Nephron progenitor cell (in vitro differentiated cells): ENCODE measurements around the gene RPS6KA4.
"Not testable (repeated sequence)": the region's sequence is repeated elsewhere in the genome, so short reads cannot be mapped to it uniquely, and the experiment has no call there.

Experiments used
- DNase-seq: peaks from one replicate; pipeline ENCODE4 v3.0.0; 2021
- H3K27ac Mint-ChIP-seq: 2 replicates; pipeline ENCODE4 v1.8.0; 2021; ENCODE audit warnings: mild to moderate bottlenecking, moderate library complexity, mixed read lengths
- H3K27me3 Mint-ChIP-seq: 2 replicates; pipeline ENCODE4 v1.8.0; 2021; ENCODE audit warnings: mild to moderate bottlenecking, low read depth, mixed read lengths; ENCODE audit not compliant: poor library complexity
- H3K36me3 Mint-ChIP-seq: 2 replicates; pipeline ENCODE4 v1.8.0; 2021; ENCODE audit warnings: low read depth, mixed read lengths
- H3K4me1 Mint-ChIP-seq: 2 replicates; pipeline ENCODE4 v1.8.0; 2021; ENCODE audit warnings: mixed read lengths
- H3K4me3 Mint-ChIP-seq: 2 replicates; pipeline ENCODE4 v1.8.0; 2021; ENCODE audit warnings: mild to moderate bottlenecking, moderate library complexity, mixed read lengths
- H3K9me3 Mint-ChIP-seq: 2 replicates; pipeline ENCODE4 v1.8.0; 2021; ENCODE audit warnings: mild to moderate bottlenecking, moderate library complexity, mixed read lengths
- CTCF ChIP-seq: fragments of 200-600 bp; sonication (generic); IDR thresholded peaks from 2 replicates; pipeline ENCODE4 v1.5.0; 2021; ENCODE audit warnings: antibody characterized with exemption

RPS6KA4 gene

GRCh38 chr11:64358907-64359711 lies at the start of gene RPS6KA4:
Gene RPS6KA4 (plus strand): TSS chr11:64359162. CDS start chr11:64359236, 74 bp downstream.
- no peaks in the 10 kb centered on the region for H3K9me3 Mint-ChIP-seq
- H3K36me3 Mint-ChIP-seq: peaks cover 13% of the 10 kb centered on the region
- H3K27ac Mint-ChIP-seq: no peak within 1 kb of the TSS
- peaks cover 4% of the 10 kb centered on the region for H3K27me3 Mint-ChIP-seq
- peak; percentile 69 for DNase-seq
- H3K4me1 Mint-ChIP-seq: peaks cover 34% of the 10 kb centered on the region
- peak within 1 kb of the TSS; percentile 81 for H3K4me3 Mint-ChIP-seq
- no peak for TF ChIP-seq CTCF

DNA sequence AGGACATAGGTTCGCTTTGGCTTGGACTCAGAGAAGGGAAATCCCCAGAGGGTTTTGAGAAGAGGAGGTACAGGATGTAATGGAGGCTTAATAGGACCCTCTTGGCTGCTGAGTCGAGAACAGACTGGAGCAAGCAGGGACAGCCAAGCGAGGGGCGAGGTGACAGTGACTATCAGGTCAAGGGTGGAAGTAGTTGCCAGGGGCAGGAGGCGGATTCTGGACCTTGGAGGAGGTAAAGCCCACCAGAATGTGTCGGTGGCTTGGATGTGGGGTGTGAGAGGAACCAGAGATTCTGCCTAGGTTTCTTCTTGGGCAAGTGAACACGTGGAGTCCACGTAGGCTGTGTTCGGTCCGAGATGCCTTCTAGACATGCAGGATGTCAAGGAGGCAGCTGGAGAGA lies 46.0 kb upstream of the RPS6KA4 start:
- Mint-ChIP-seq H3K4me1 (peaks cover 12% of the 10 kb centered on the region), H3K9me3 (no peaks in the 10 kb centered on the region), H3K4me3 (no peak overlapping the region), H3K36me3 (peaks cover 5% of the 10 kb centered on the region), H3K27ac (peak overlapping the region; percentile 95), H3K27me3 (no peaks in the 10 kb centered on the region)
- TF ChIP-seq CTCF: no peak
- no peak for DNase-seq

DNA sequence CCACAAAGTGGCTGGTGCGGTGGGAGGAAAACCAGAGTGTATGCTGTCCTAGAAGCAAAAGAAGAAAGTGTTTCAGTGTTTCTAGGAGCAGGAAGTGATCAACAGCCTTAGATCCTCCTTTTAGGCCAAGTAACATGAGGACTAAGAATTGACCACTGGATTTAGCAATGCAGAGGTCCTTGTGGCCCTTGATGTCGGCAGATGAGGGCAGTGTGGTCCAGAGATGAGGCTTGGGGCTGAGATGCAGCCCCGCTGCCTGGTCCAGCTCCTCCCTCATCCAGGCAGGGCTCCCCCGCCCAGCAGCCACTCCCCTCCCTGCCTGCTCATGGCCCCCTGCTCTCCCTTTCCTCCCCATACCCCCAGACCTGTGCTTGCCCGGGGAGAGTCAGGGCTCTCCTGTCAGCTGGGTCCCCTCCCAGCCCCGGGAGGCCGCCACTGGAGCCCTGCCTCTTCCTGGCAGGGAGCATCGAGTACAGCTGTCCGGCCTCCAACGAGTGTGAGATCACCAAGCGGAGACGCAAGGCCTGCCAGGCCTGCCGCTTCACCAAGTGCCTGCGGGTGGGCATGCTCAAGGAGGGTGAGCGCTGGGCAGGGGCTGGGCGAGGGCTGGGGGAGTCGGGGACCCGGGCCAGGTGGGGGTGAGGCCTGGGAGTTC lies 45.3 kb upstream of the RPS6KA4 start:
- no peaks in the 10 kb centered on the region for H3K27me3 Mint-ChIP-seq
- no peak for TF ChIP-seq CTCF
- H3K9me3 Mint-ChIP-seq: no peaks in the 10 kb centered on the region
- H3K4me1 Mint-ChIP-seq: peaks cover 12% of the 10 kb centered on the region
- peaks cover 5% of the 10 kb centered on the region for H3K36me3 Mint-ChIP-seq
- peak overlapping the region; percentile 95 for H3K27ac Mint-ChIP-seq
- H3K4me3 Mint-ChIP-seq: no peak overlapping the region
- no peak for DNase-seq

DNA sequence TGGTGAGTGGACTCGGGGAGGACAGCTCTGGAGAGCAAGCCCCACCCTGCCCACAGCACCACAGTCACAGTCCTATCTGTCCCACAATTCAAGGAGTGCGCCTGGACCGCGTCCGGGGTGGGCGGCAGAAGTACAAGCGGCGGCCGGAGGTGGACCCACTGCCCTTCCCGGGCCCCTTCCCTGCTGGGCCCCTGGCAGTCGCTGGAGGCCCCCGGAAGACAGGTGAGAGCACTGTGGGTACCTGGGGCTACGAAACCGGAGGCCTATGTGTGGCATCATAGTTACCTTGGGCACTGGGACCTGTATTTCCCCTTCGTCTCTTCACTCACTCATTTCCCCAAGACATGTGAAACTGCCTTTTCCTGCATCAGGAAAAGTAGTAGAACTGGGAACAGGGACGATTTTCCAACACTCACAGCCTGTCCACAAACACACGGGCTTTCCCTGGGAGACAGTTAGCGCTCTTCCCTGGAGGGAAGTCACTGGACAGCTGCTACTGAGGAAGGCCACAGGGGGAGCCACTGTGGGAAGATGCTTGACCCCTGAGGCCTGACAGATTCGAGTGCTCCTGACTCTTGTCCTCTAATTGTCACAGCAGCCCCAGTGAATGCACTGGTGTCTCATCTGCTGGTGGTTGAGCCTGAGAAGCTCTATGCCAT lies 44.7 kb upstream of the RPS6KA4 start:
- H3K4me1 Mint-ChIP-seq: peaks cover 18% of the 10 kb centered on the region
- DNase-seq: no peak
- TF ChIP-seq CTCF: peak; percentile 7
- no peaks in the 10 kb centered on the region for H3K27me3 Mint-ChIP-seq
- H3K4me3 Mint-ChIP-seq: no peak overlapping the region
- no peaks in the 10 kb centered on the region for H3K9me3 Mint-ChIP-seq
- peaks cover 5% of the 10 kb centered on the region for H3K36me3 Mint-ChIP-seq
- peak overlapping the region; percentile 83 for H3K27ac Mint-ChIP-seq

- peaks cover 5% of the 10 kb centered on the region for H3K36me3 Mint-ChIP-seq
- peak overlapping the region; percentile 48 for H3K4me3 Mint-ChIP-seq
- DNase-seq: no peak
- peak overlapping the region; percentile 83 for H3K27ac Mint-ChIP-seq
- no peak for TF ChIP-seq CTCF
- H3K4me1 Mint-ChIP-seq: peaks cover 23% of the 10 kb centered on the region
- no peaks in the 10 kb centered on the region for H3K27me3 Mint-ChIP-seq
- H3K9me3 Mint-ChIP-seq: no peaks in the 10 kb centered on the region
These were observed 44.0 kb upstream of the RPS6KA4 start for GRCh38 chr11:64314805-64315561.

- H3K9me3 Mint-ChIP-seq, H3K27ac Mint-ChIP-seq, H3K27me3 Mint-ChIP-seq, DNase-seq: not testable (repeated sequence)
- H3K4me3 Mint-ChIP-seq: peak overlapping the region; percentile 94
- peaks cover 13% of the 10 kb centered on the region for H3K36me3 Mint-ChIP-seq
- peaks cover 25% of the 10 kb centered on the region for H3K4me1 Mint-ChIP-seq
These were observed 43.1 kb upstream of the RPS6KA4 start for GRCh38 chr11:64315667-64316526.
